ENCODE results near the gene RNF17. TPM values are rescaled to one million over a fixed set of nuclear protein-coding genes. Genes with fewer than 3 reads are reported as not detected.

Gene RNF17
- total RNA-seq, 1 donor from 2014 or later, result not detected

- H3K36me3 ChIP-seq, result no peaks in the 10 kb centered on the region
- DNase-seq (ENCODE audit: low spot score), result no peak
- H3K36me3 Mint-ChIP-seq, result no peaks in the 10 kb centered on the region
- H3K4me2 ChIP-seq, result no peak overlapping the region
- no peaks in the 10 kb centered on the region for H3K9me3 ChIP-seq (ENCODE audit: low read depth)
- H3K79me2 ChIP-seq (ENCODE audit: low read depth), result no peaks in the 10 kb centered on the region
- H3K9ac ChIP-seq, result no peak overlapping the region
- H3K4me1 ChIP-seq, result no peaks in the 10 kb centered on the region
- no peaks in the 10 kb centered on the region for H3K9me3 Mint-ChIP-seq
- no peaks in the 10 kb centered on the region for H4K20me1 ChIP-seq (ENCODE audit: low read depth)
- H3K4me3 ChIP-seq, result no peak overlapping the region
- no peak overlapping the region for H2AFZ ChIP-seq (replicated peaks)
- H3K27me3 ChIP-seq, result no peaks in the 10 kb centered on the region
- H3K27ac ChIP-seq, result no peak overlapping the region
- H3K27me3 Mint-ChIP-seq (ENCODE audit: insufficient read depth, low read depth), result no peaks in the 10 kb centered on the region
- H3K4me3 Mint-ChIP-seq, result no peak overlapping the region
- no peak overlapping the region for H3K27ac Mint-ChIP-seq
- H3F3A ChIP-seq (ENCODE audit: low read depth), result no peaks in the 10 kb centered on the region
- H3K4me1 Mint-ChIP-seq, result no peaks in the 10 kb centered on the region
- TF ChIP-seq EZH2phosphoT487 (IDR thresholded peaks at IDR 0.05) (no peak), EZH2 (IDR thresholded peaks at IDR 0.05) (no peak), CTCF (IDR thresholded peaks at IDR 0.05) (no peak)
These were observed 4.8 kb upstream of the RNF17 start for GRCh38 chr13:24759197-24759596.

- TF ChIP-seq EZH2 (IDR thresholded peaks at IDR 0.05) (no peak), CTCF (IDR thresholded peaks at IDR 0.05) (no peak), EZH2phosphoT487 (IDR thresholded peaks at IDR 0.05) (no peak)
- Mint-ChIP-seq H3K27me3 (ENCODE audit: insufficient read depth, low read depth) (no peaks in the 10 kb centered on the region), H3K9me3 (peaks cover 4% of the 10 kb centered on the region), H3K4me1 (no peaks in the 10 kb centered on the region), H3K36me3 (no peaks in the 10 kb centered on the region), H3K4me3 (no peak overlapping the region), H3K27ac (no peak overlapping the region)
- no peaks in the 10 kb centered on the region for H4K20me1 ChIP-seq (ENCODE audit: low read depth)
- H3K27me3 ChIP-seq, result no peaks in the 10 kb centered on the region
- no peak overlapping the region for H3K4me2 ChIP-seq
- H3F3A ChIP-seq (ENCODE audit: low read depth), result no peaks in the 10 kb centered on the region
- H3K79me2 ChIP-seq (ENCODE audit: low read depth), result no peaks in the 10 kb centered on the region
- H3K4me1 ChIP-seq, result no peaks in the 10 kb centered on the region
- no peak overlapping the region for H3K27ac ChIP-seq
- DNase-seq (ENCODE audit: low spot score), result no peak
- H3K4me3 ChIP-seq, result no peak overlapping the region
- H3K9me3 ChIP-seq (ENCODE audit: low read depth), result no peaks in the 10 kb centered on the region
- no peak overlapping the region for H2AFZ ChIP-seq (replicated peaks)
- H3K9ac ChIP-seq, result no peak overlapping the region
- H3K36me3 ChIP-seq, result no peaks in the 10 kb centered on the region
These were observed 284 bp downstream of the RNF17 start for GRCh38 chr13:24764276-24764630.

- H3K36me3 ChIP-seq, result no peaks in the 10 kb centered on the region
- no peaks in the 10 kb centered on the region for H3K4me1 ChIP-seq
- H3K27ac ChIP-seq, result no peak overlapping the region
- no peak overlapping the region for H2AFZ ChIP-seq (replicated peaks)
- no peaks in the 10 kb centered on the region for H3F3A ChIP-seq (ENCODE audit: low read depth)
- no peaks in the 10 kb centered on the region for H3K36me3 Mint-ChIP-seq
- peaks cover 2% of the 10 kb centered on the region for H3K27me3 Mint-ChIP-seq (ENCODE audit: insufficient read depth, low read depth)
- no peak overlapping the region for H3K27ac Mint-ChIP-seq
- H3K4me3 Mint-ChIP-seq, result no peak overlapping the region
- H3K9me3 Mint-ChIP-seq, result peaks cover 4% of the 10 kb centered on the region
- H3K4me1 Mint-ChIP-seq, result no peaks in the 10 kb centered on the region
- TF ChIP-seq EZH2 (IDR thresholded peaks at IDR 0.05) (no peak), CTCF (IDR thresholded peaks at IDR 0.05) (no peak), EZH2phosphoT487 (IDR thresholded peaks at IDR 0.05) (no peak)
- H4K20me1 ChIP-seq (ENCODE audit: low read depth), result no peaks in the 10 kb centered on the region
- H3K9ac ChIP-seq, result no peak overlapping the region
- DNase-seq (ENCODE audit: low spot score), result no peak
- no peak overlapping the region for H3K4me2 ChIP-seq
- no peaks in the 10 kb centered on the region for H3K79me2 ChIP-seq (ENCODE audit: low read depth)
- no peaks in the 10 kb centered on the region for H3K9me3 ChIP-seq (ENCODE audit: low read depth)
- H3K27me3 ChIP-seq, result no peaks in the 10 kb centered on the region
- H3K4me3 ChIP-seq, result no peak overlapping the region
These were observed 13.2 kb downstream of the RNF17 start for GRCh38 chr13:24777171-24777570.

GRCh38 chr13:24784319-24784718, 20.4 kb downstream of the RNF17 start:
- TF ChIP-seq EZH2phosphoT487 (IDR thresholded peaks at IDR 0.05) (no peak), EZH2 (IDR thresholded peaks at IDR 0.05) (no peak), CTCF (IDR thresholded peaks at IDR 0.05) (no peak)
- H3F3A ChIP-seq (ENCODE audit: low read depth), result no peaks in the 10 kb centered on the region
- no peaks in the 10 kb centered on the region for H3K9me3 ChIP-seq (ENCODE audit: low read depth)
- no peak overlapping the region for H3K27ac ChIP-seq
- H3K9ac ChIP-seq, result no peak overlapping the region
- no peaks in the 10 kb centered on the region for H3K27me3 Mint-ChIP-seq (ENCODE audit: insufficient read depth, low read depth)
- DNase-seq (ENCODE audit: low spot score), result no peak
- no peaks in the 10 kb centered on the region for H3K36me3 ChIP-seq
- H2AFZ ChIP-seq (replicated peaks), result no peak overlapping the region
- no peak overlapping the region for H3K4me2 ChIP-seq
- H3K79me2 ChIP-seq (ENCODE audit: low read depth), result no peaks in the 10 kb centered on the region
- no peaks in the 10 kb centered on the region for H3K4me1 Mint-ChIP-seq
- no peaks in the 10 kb centered on the region for H3K27me3 ChIP-seq
- no peaks in the 10 kb centered on the region for H3K36me3 Mint-ChIP-seq
- no peak overlapping the region for H3K4me3 ChIP-seq
- H3K27ac Mint-ChIP-seq, result no peak overlapping the region
- H3K9me3 Mint-ChIP-seq, result peaks cover 14% of the 10 kb centered on the region
- H3K4me1 ChIP-seq, result no peaks in the 10 kb centered on the region
- H4K20me1 ChIP-seq (ENCODE audit: low read depth), result no peaks in the 10 kb centered on the region
- no peak overlapping the region for H3K4me3 Mint-ChIP-seq

Measured in neural progenitor cell (in vitro differentiated cells).